ENCODE data around the gene SCN4A.
A peak's percentile ranks its signal among the peaks of the same experiment; 100 is the strongest.

SCN4A gene

GRCh38 chr17:63950940-63951907 lies 21.5 kb downstream of the SCN4A start:
- Histone ChIP-seq H3K9me3 (ENCODE audit: insufficient read depth, low read length, severe bottlenecking) (no peaks in the 10 kb centered on the region), H3K36me3 (ENCODE audit: insufficient read depth, low read length) (no peaks in the 10 kb centered on the region), H3K9ac (ENCODE audit: low read depth, low read length) (no peak overlapping the region), H3K79me2 (ENCODE audit: insufficient read depth, low read length) (no peaks in the 10 kb centered on the region), H3K27ac (ENCODE audit: low read length) (no peak overlapping the region), H3K4me2 (ENCODE audit: insufficient read depth, low read length) (no peak overlapping the region), H3K27me3 (ENCODE audit: insufficient read depth, low read length, poor library complexity) (no peaks in the 10 kb centered on the region), H2AFZ (ENCODE audit: low read depth, low read length) (no peak overlapping the region), H3K4me1 (ENCODE audit: insufficient read depth, low read length) (peaks cover 24% of the 10 kb centered on the region), H3K4me3 (ENCODE audit: low read depth in 1 of 2, low read length in 2 of 2) (no peak overlapping the region), H4K20me1 (ENCODE audit: insufficient read depth, low read length) (peaks cover 3% of the 10 kb centered on the region; the same call in 1 of the 2 replicates)
- DNase-seq (no peak), ATAC-seq (ENCODE audit: insufficient read depth, low read depth) (no peak)
- TF ChIP-seq CTCF (IDR thresholded peaks at IDR 0.05; ENCODE audit: borderline replicate concordance, extremely low read depth, low read length, poor library complexity, severe bottlenecking) = peak; percentile 44
- no peak for TF ChIP-seq EZH2 (IDR thresholded peaks at IDR 0.05; ENCODE audit: borderline replicate concordance, low read depth, low read length, severe bottlenecking)

GRCh38 chr17:63949576-63950250 lies 23.0 kb downstream of the SCN4A start:
- no peaks in the 10 kb centered on the region for H3K36me3 ChIP-seq (ENCODE audit: insufficient read depth, low read length)
- TF ChIP-seq CTCF (IDR thresholded peaks at IDR 0.05; ENCODE audit: borderline replicate concordance, extremely low read depth, low read length, poor library complexity, severe bottlenecking) (no peak), EZH2 (IDR thresholded peaks at IDR 0.05; ENCODE audit: borderline replicate concordance, low read depth, low read length, severe bottlenecking) (no peak)
- no peak overlapping the region for H3K4me2 ChIP-seq (ENCODE audit: insufficient read depth, low read length)
- H3K27me3 ChIP-seq (ENCODE audit: insufficient read depth, low read length, poor library complexity) = no peaks in the 10 kb centered on the region
- H3K4me1 ChIP-seq (ENCODE audit: insufficient read depth, low read length) = peaks cover 16% of the 10 kb centered on the region
- no peak overlapping the region for H3K9ac ChIP-seq (ENCODE audit: low read depth, low read length)
- H3K9me3 ChIP-seq (ENCODE audit: insufficient read depth, low read length, severe bottlenecking) = no peaks in the 10 kb centered on the region
- no peak overlapping the region for H3K27ac ChIP-seq (ENCODE audit: low read length)
- 0 out of 2 replicates have a peak, but pooled peaks cover under 1% of the 10 kb centered on the region for H4K20me1 ChIP-seq (ENCODE audit: insufficient read depth, low read length)
- H3K79me2 ChIP-seq (ENCODE audit: insufficient read depth, low read length) = no peaks in the 10 kb centered on the region
- DNase-seq = no peak
- no peak overlapping the region for H2AFZ ChIP-seq (ENCODE audit: low read depth, low read length)
- no peak overlapping the region for H3K4me3 ChIP-seq (ENCODE audit: low read depth in 1 of 2, low read length in 2 of 2)
- ATAC-seq (ENCODE audit: insufficient read depth, low read depth) = no peak

DNA sequence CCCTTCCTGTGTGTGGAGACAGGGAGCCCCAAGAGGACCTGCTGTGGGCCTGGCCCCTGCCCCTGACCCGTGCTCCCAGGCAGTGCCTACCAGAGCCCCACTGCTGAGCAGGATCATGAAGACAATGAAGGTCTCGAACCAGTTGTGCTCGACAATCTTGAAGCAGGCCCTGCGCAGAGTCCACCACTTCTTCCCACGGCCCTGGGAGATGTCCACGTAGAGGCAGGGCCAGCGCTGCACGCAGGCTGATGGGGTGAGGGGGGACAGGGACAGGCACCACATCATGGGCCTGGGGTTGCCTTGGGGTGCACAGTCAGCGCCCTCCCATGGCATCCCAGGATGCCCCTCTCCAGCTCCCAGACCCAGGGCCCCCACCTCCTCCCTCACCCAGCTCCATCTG lies 24.2 kb downstream of the SCN4A start:
- Histone ChIP-seq H3K4me2 (ENCODE audit: insufficient read depth, low read length) (no peak overlapping the region), H3K27me3 (ENCODE audit: insufficient read depth, low read length, poor library complexity) (no peaks in the 10 kb centered on the region), H3K4me3 (ENCODE audit: low read depth in 1 of 2, low read length in 2 of 2) (no peak overlapping the region), H2AFZ (ENCODE audit: low read depth, low read length) (no peak overlapping the region), H3K9me3 (ENCODE audit: insufficient read depth, low read length, severe bottlenecking) (no peaks in the 10 kb centered on the region), H3K27ac (ENCODE audit: low read length) (no peak overlapping the region), H3K9ac (ENCODE audit: low read depth, low read length) (no peak overlapping the region), H3K79me2 (ENCODE audit: insufficient read depth, low read length) (no peaks in the 10 kb centered on the region), H4K20me1 (ENCODE audit: insufficient read depth, low read length) (no peaks in the 10 kb centered on the region), H3K4me1 (ENCODE audit: insufficient read depth, low read length) (peaks cover 4% of the 10 kb centered on the region; the same call in 1 of the 2 replicates), H3K36me3 (ENCODE audit: insufficient read depth, low read length) (no peaks in the 10 kb centered on the region)
- TF ChIP-seq EZH2 (IDR thresholded peaks at IDR 0.05; ENCODE audit: borderline replicate concordance, low read depth, low read length, severe bottlenecking) (no peak), CTCF (IDR thresholded peaks at IDR 0.05; ENCODE audit: borderline replicate concordance, extremely low read depth, low read length, poor library complexity, severe bottlenecking) (no peak)
- ATAC-seq (ENCODE audit: insufficient read depth, low read depth) = no peak
- no peak for DNase-seq

Data from DND-41 (cell line).